ENCODE data around the gene C12orf75. TPM values are rescaled to one million over a fixed set of nuclear protein-coding genes. Genes with fewer than 3 reads are reported as not detected.

C12orf75 gene
- total and polyA plus RNA-seq, 10 donors: 12.7 to 33.4 (median 17.8) TPM

GRCh38 chr12:105409801-105410471, 79.4 kb downstream of the C12orf75 start:
- DNase-seq: no peak
- no peaks in the 10 kb centered on the region for H3K36me3 ChIP-seq
- TF ChIP-seq POLR2AphosphoS5 (IDR thresholded peaks at IDR 0.05) (no peak), CTCF (IDR thresholded peaks at IDR 0.05 in 8 of 11, conservative IDR thresholded peaks at IDR 0.05 in 3 of 11) (no peak), POLR2A (IDR thresholded peaks at IDR 0.05) (no peak)
- H3K27ac ChIP-seq: no peak overlapping the region
- no peaks in the 10 kb centered on the region for H3K9me3 ChIP-seq
- 3 to 13% (median 7%) methylated on average over 8 of the region's 8 CpGs for WGBS, 5 donors
- H3K27me3 ChIP-seq (replicated peaks in 1 of 7): peaks cover 0 to 29% (median 0%) of the 10 kb centered on the region in 7 donors
- H3K4me1 ChIP-seq: peaks cover 5 to 15% (median 11%) of the 10 kb centered on the region in 6 donors
- intact Hi-C loops (cut with DNase I; ENCODE audit: low total_unique reads): no loop called here
- peak overlapping the region in 1 of 8 donors; percentile 42 for H3K4me3 ChIP-seq

- no peak for DNase-seq
- no peak for TF ChIP-seq POLR2AphosphoS5 (IDR thresholded peaks at IDR 0.05)
- no peak for TF ChIP-seq CTCF (IDR thresholded peaks at IDR 0.05 in 8 of 11, conservative IDR thresholded peaks at IDR 0.05 in 3 of 11)
- no peak for TF ChIP-seq POLR2A (IDR thresholded peaks at IDR 0.05)
- no peaks in the 10 kb centered on the region for H3K9me3 ChIP-seq
- peaks cover 0 to 32% (median 0%) of the 10 kb centered on the region in 7 donors for H3K27me3 ChIP-seq (replicated peaks in 1 of 7)
- intact Hi-C loops (cut with DNase I; ENCODE audit: low total_unique reads): no loop called here
- no peak overlapping the region for H3K27ac ChIP-seq
- no peak overlapping the region for H3K4me3 ChIP-seq
- no peaks in the 10 kb centered on the region for H3K36me3 ChIP-seq
- H3K4me1 ChIP-seq: peaks cover 5 to 15% (median 11%) of the 10 kb centered on the region in 6 donors
- 91 to 95% (median 92%) methylated on average over 7 of the region's 7 CpGs for WGBS, 5 donors
Measured at GRCh38 chr12:105413911-105414487, 83.5 kb downstream of the C12orf75 start.

- Histone ChIP-seq H3K36me3 (no peaks in the 10 kb centered on the region), H3K27me3 (replicated peaks in 1 of 7) (peaks cover 0 to 18% (median 0%) of the 10 kb centered on the region in 7 donors), H3K4me1 (no peaks in the 10 kb centered on the region), H3K4me3 (no peak overlapping the region), H3K9me3 (no peaks in the 10 kb centered on the region), H3K27ac (no peak overlapping the region)
- DNase-seq: no peak
- 30 to 66% (median 42%) methylated on average over 4 of the region's 4 CpGs for WGBS, 5 donors
- intact Hi-C loops (cut with DNase I; ENCODE audit: low total_unique reads): loop anchor here (5.0 kb wide), 1 partner anchor 805 kb away; no protein-coding TSS in a partner anchor
- TF ChIP-seq CTCF (IDR thresholded peaks at IDR 0.05 in 8 of 11, conservative IDR thresholded peaks at IDR 0.05 in 3 of 11): no peak
- no peak for TF ChIP-seq POLR2A (IDR thresholded peaks at IDR 0.05)
- TF ChIP-seq POLR2AphosphoS5 (IDR thresholded peaks at IDR 0.05): no peak
Measured at GRCh38 chr12:105417732-105418131, 87.2 kb downstream of the C12orf75 start.

- Histone ChIP-seq H3K4me3 (no peak overlapping the region), H3K27me3 (replicated peaks in 1 of 7) (peaks cover 0 to 18% (median 0%) of the 10 kb centered on the region in 7 donors), H3K36me3 (no peaks in the 10 kb centered on the region), H3K4me1 (no peaks in the 10 kb centered on the region), H3K9me3 (no peaks in the 10 kb centered on the region), H3K27ac (no peak overlapping the region)
- 73 to 91% (median 81%) methylated on average over 5 of the region's 5 CpGs for WGBS, 5 donors
- intact Hi-C loops (cut with DNase I; ENCODE audit: low total_unique reads): loop anchor here (5.0 kb wide), 1 partner anchor 804 kb away; no protein-coding TSS in a partner anchor
- DNase-seq: no peak
- TF ChIP-seq POLR2AphosphoS5 (IDR thresholded peaks at IDR 0.05) (no peak), POLR2A (IDR thresholded peaks at IDR 0.05) (no peak), CTCF (IDR thresholded peaks at IDR 0.05 in 8 of 11, conservative IDR thresholded peaks at IDR 0.05 in 3 of 11) (no peak)
Measured at GRCh38 chr12:105418229-105418628, 87.7 kb downstream of the C12orf75 start.
